GM12891 (cell line): ENCODE measurements around the gene TEAD4.

Experiments used
- PAX5 ChIP-seq: IDR thresholded peaks from 2 replicates; pipeline ENCODE4 v1.6.1; 2011; ENCODE audit warnings: low read length, moderate library complexity, mild to moderate bottlenecking; ENCODE audit not compliant: insufficient read depth, severe bottlenecking
- POLR2A ChIP-seq: IDR thresholded peaks from 2 replicates; pipeline ENCODE4 v1.6.1; 2011; ENCODE audit warnings: low read depth, low read length, control low read depth
- POLR2AphosphoS5 ChIP-seq: IDR thresholded peaks from 2 replicates; pipeline ENCODE4 v1.6.1; 2011; ENCODE audit warnings: low read depth, low read length, control low read depth
- POU2F2 ChIP-seq: IDR thresholded peaks from 2 replicates; pipeline ENCODE4 v1.6.1; 2011; ENCODE audit warnings: low read depth, mild to moderate bottlenecking, control low read depth, low read length, moderate library complexity
- SPI1 ChIP-seq: IDR thresholded peaks from 2 replicates; pipeline ENCODE4 v1.6.1; 2011; ENCODE audit warnings: low read depth, low read length, control low read depth
- TAF1 ChIP-seq: IDR thresholded peaks from 2 replicates; pipeline ENCODE4 v1.6.1; 2011; ENCODE audit warnings: low read depth, low read length, control low read depth

GRCh38 chr12:3085341-3086139, 126.3 kb downstream of the TEAD4 start:
- TF ChIP-seq POLR2AphosphoS5 (no peak), POLR2A (no peak), PAX5 (no peak), TAF1 (no peak), POU2F2 (no peak), SPI1 (no peak)
